Skeletal muscle cell (primary cell): ENCODE data around the gene PTCH2.

Experiments
- DNase-seq: peaks from one replicate; pipeline ENCODE4 v3.0.0-alpha.2; 2010; ENCODE audit warnings: low read depth
- H3K4me3 ChIP-seq: 2 replicates; pipeline ENCODE4 v1.5.1; 2011; ENCODE audit warnings: low read depth, mild to moderate bottlenecking, control low read depth, low read length, moderate library complexity

Gene PTCH2

DNA sequence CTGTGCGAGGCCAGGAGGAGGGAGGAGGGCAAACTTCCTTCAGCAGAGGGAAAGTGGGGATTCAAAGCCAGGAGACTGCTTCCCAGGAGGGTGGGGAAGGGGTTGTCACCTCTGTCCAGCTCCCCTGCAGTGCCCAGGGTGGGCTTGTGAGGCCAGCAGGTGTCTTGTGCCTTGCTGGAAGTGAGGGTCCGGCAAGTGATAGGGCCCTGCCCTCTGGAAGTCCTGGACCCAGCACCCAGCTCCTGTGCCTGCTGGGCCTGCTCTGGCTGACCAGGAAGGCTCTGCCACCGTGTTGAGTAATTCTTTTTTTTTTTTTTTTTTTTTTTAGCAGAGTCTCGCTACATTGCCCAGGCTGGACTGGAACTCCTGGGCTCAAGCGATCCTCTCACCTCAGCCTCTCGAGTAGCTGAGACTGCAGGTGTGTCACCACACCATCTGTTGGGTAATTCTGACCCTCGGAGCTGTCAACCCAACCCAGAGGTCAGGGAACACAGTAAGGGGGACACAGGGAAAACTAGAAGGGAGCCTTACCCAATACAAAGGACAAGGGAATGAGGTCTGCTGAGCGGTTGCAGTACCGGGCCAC lies 56.1 kb downstream of the PTCH2 start:
- no peak for DNase-seq
- H3K4me3 ChIP-seq = no peak overlapping the region

DNA sequence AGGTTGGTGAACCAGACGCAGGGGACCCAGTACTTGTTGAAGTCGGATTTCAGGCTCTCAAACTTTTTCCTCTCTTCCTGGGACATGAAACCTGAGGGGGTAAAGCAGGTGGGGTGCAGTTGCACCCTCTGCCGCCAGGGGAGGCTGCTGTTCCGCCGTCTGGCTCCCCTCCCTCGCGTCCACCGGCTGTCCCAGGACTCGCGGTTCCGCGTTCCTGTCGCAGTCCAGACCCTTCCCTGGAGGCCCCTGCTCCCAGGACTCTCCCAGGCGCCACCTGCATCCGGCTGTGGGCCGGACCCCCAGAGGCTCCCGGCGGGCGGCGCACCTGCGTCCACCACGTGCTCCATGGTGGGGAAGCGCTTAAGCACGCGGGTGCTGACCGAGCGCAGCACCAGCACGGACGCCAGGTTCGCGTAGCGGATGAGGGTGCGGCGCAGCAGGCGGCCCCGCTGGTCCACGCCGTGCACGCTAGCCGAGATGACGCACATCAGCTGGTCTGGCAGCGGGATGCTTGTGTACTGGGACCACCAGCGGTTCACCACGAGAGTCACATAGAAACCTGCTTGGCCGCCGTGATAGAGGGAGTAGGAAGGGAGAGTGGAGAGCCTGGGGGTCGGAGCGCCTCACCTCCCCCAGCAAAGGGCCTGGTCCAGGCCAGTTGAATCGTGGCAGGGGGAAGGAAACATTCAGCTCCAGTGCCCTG lies 56.8 kb downstream of the PTCH2 start:
- DNase-seq = no peak
- peak overlapping the region; percentile 45 for H3K4me3 ChIP-seq

DNA sequence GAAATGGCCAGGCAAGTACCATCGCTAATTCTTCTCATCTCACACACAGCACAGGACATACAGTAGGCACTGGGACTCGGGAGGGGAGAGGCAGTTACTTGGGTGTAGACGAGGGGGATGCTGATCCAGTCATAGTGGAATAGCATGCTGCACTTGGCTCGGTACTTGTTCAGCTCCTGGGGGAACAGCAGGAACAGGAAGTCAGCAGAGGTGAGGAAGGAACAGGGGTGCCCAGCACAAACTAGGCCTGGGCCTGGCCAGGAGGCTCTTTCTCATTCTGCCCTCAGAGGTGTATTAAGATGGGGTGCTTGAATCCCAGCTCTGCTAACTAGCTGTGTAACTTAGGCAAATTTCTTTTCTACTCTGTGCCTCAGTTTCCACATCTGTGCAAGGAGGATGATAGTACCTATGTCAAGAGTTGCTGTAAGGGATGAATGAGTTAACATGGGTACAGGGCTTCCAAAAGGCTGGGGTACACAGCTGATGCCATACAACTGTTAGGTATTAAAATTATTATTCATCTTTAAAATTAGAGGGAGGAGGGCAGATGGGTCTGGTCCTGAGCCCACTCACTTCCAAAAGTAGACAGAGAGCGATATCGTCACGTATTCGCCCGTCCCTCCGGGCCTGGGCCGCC lies 57.4 kb downstream of the PTCH2 start:
- peak overlapping the region; percentile 45 for H3K4me3 ChIP-seq
- no peak for DNase-seq

DNA sequence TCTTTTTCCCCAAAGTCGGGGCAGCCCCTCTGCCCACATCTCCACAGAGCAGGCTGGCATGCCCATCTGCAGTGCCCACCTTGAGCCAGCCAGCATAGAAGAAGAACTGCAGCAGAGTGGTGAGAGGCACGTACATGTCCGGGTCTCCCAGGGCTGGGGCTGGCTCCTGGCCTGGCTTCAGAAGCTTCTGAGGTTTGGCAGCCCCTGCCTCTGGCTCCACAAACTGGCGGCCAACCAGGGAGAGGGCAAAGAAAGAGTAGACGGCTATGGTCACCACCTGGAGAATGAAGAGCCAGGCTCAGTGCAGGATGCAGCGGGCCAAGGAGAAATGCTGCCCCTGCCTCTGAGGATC lies 58.0 kb downstream of the PTCH2 start:
- no peak overlapping the region for H3K4me3 ChIP-seq
- DNase-seq = no peak

DNA sequence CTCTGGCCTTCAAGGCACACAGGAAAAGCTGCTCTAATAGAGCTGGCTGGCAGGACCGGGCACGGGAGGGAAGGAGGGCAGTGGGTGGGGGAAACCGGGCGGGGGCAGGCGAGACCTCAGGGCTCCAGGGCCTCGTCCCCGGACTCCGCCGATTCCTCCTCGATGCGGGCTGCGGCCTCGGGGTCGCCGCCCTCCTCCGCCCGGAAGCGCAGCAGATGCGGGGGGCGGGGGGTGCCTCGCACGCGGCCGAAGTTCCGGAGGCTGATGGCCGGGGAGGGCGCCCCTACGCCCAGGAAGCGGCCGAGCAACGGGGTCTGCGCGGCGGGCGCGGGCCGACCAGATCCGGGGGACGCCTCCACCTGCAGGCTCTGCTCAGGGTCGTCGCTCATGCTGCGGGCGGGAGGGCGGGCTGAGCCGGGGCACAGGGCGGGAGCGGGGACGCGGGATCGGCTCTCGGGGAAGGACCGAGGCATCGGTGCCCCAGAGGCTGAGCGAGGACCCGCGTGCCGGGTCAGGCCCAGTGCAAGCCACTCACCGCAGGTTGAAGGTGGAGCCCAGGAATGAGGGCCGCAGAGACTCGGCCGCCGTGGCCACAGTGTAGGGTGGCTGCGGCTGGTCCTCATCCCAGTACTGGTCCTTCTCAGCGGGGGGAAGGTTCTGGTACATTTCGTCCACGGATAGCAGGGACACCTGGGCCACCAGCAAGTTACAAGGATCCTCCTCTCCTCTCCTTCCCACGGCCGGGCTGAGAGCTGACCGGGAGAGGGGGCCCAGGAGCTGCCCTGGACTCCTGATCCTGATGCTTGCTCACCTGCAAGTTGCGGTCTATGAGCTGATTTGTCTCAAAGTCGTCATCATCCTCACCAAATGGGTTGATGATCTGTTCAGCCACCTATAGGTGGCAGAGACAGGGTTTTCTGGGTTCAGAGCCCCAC lies 58.7 kb downstream of the PTCH2 start:
- no peak for DNase-seq
- H3K4me3 ChIP-seq = peak overlapping the region; percentile 31

DNA sequence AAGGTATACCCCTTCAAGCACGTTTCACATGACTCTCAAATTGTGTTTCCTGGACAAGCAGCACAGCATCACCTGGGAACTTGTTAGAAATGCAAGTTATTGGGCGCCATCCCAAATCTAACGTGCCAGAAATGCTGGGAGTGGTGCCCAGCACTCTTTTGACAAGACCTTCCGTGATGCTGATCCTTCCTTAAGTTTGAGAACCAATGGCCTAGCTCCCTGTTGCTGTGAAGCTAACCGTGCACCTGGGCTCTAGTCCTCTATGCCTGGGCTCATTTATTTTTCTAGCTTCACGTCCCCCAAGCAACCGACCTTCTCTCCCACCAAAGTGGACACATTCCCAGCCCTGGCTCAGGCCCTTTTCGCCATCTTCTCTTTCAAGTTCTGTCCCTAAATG lies 59.4 kb downstream of the PTCH2 start:
- DNase-seq = no peak
- peak overlapping the region; percentile 31 for H3K4me3 ChIP-seq

DNA sequence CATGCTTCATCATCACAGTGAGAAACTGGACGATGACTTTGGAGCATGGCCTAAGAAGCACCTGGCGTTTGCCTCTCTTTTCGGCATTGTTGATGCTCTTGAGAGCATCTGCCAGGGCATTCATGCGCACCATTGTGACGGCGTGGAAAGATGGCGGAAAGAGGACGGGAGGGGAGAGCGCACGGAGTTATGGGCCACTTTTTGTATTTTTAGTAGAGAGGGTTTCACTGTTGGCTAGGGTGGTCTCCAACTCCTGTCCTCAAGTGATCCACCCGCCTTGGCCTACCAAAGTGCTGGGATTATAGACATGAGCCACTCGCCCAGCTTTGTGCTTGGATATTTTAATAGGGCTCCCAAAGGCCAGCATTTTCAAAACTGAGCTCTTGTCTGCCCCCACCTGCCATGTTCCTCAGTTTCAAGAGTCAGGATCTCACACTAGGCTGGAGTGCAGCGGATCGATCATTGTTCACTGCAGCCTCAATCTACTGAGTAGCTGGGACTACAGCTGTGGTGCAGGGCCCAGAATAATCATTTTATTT lies 62.4 kb downstream of the PTCH2 start:
- no peak for DNase-seq
- no peak overlapping the region for H3K4me3 ChIP-seq

DNA sequence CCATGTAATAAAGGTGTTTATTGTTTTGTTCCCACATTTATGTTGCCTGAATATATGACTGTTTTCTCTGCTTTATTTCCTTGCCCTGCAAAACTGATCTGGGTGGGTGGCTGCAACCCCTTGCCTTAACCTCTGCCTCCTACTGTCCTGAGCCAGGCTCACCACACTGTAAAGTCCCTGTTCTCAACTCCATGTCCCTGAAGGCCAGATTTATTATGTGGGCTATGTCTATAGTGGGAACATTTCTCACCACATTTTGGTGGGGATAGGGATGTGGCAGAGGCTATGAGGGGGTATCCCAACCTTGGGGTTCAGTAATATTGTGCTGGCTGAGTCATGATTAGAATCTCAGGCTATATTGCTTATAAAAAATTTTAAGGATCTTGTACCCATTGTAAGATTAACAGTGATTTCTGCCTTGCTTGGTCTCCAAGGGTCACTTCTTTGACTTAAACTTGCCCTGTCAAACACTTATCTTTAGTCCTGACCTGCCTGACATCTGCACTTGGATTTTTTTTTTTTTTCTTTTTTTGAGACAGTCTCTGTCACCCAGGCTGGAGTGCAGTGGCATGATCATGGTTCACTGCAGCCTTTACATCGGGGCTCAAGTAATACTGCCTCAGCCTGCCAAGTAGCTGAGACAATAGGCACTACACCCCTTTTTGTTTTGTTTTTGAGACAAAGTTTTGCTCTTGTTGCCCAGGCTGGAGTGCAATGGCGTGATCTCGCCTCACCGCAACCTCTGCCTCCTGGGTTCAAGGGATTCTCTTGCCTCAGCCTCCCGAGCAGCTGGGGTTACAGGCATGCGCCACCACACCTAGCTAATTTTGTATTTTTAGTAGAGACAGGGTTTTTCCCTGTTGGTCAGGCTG lies 64.1 kb downstream of the PTCH2 start:
- no peak overlapping the region for H3K4me3 ChIP-seq
- DNase-seq = no peak

DNA sequence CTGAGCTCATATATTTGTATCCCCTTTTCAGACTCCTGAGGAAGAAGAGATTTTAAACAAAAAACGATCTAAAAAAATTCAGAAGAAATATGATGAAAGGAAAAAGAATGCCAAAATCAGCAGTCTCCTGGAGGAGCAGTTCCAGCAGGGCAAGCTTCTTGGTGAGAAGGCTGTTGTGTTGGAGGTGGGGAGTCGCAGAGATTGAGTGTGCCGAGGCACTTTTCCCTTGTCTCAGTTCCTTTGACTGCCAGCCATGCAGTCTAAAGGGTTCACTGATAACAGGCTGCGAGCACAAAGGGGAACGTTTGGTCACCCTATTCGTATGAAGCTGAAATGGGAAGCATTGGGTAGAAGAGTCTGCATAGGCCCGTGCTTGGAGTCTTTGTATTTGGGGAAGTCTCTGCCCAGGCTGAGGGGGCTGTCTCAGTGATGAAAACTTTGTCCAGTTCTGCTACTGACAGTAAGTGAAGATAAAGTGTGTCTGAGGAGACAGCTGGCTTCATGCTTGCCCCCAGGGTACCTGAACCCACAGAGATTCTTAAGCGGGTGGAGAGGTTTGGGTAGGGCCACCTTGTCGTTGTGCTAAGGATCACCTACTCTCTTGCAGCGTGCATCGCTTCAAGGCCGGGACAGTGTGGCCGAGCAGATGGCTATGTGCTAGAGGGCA lies 65.0 kb downstream of the PTCH2 start:
- H3K4me3 ChIP-seq = peak overlapping the region; percentile 80

DNA sequence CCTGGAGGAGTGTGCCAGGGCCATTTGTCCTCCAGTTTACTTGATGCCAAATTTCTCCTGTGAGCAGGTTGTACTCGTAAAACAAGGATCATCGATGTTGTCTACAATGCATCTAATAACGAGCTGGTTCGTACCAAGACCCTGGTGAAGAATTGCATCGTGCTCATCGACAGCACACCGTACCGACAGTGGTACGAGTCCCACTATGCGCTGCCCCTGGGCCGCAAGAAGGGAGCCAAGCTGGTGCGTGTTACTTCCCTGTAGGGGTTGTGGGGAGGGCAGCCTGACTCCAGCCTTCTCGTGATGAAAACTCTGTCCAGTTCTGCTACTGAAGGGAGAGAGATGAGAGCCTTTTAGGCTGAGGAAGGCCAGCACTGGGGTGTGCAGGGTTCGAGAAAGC lies 65.5 kb downstream of the PTCH2 start:
- peak overlapping the region; percentile 80 for H3K4me3 ChIP-seq
- no peak for DNase-seq

More for the DNA sequence above, 65.0 kb downstream of the PTCH2 start:
- no peak for DNase-seq

DNA sequence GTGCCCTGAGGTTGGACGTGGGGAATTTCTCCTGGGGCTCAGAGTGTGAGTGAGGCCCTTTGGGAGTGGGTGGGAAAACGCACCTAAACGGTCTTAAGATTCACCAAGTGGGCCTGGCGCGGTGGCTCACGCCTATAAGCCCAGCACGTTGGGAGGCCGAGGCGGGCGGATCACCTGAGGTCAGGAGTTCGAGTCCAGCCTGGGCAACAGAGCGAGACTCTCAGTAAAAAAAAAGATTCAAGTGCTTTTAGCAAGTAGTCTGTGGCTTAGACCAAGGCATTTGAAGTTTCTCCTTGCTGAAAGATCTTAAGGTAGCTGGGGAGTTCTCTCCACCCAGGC lies 66.4 kb downstream of the PTCH2 start:
- H3K4me3 ChIP-seq = peak overlapping the region; percentile 80
- no peak for DNase-seq

DNA sequence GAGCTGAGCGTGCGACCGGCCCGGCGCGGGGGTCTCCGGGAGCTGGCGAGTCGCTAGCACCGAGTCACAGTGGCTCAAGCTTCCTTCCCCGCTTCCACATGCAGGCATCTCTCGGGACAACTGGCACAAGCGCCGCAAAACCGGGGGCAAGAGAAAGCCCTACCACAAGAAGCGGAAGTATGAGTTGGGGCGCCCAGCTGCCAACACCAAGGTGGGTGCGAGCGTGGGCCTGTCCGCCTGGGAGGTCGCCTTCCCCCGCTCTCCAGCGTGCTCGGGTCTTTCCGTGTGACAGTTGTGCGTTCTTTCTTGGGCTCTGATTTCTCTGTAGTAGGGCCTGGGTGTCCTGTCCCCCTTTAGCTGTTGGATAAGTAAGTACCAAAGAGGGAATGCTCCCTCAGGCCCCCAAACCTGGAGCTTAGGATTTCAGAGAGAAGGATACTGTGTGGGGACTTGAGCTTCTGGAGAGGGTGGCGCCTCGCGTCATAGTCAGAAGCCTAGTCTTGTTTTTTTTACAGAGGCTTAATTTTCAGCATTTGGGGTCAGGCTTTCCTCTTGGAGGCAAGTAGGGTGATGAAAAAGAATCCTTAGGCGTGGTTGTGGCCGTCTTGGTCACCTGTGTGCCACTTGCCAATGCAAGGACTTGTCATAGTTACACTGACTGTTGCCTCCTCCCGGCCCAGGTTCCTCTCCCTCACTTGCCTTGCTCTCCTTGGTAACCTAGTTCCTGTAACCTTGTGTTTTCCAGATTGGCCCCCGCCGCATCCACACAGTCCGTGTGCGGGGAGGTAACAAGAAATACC lies 66.9 kb downstream of the PTCH2 start:
- peak overlapping the region; percentile 80 for H3K4me3 ChIP-seq
- DNase-seq = no peak

DNA sequence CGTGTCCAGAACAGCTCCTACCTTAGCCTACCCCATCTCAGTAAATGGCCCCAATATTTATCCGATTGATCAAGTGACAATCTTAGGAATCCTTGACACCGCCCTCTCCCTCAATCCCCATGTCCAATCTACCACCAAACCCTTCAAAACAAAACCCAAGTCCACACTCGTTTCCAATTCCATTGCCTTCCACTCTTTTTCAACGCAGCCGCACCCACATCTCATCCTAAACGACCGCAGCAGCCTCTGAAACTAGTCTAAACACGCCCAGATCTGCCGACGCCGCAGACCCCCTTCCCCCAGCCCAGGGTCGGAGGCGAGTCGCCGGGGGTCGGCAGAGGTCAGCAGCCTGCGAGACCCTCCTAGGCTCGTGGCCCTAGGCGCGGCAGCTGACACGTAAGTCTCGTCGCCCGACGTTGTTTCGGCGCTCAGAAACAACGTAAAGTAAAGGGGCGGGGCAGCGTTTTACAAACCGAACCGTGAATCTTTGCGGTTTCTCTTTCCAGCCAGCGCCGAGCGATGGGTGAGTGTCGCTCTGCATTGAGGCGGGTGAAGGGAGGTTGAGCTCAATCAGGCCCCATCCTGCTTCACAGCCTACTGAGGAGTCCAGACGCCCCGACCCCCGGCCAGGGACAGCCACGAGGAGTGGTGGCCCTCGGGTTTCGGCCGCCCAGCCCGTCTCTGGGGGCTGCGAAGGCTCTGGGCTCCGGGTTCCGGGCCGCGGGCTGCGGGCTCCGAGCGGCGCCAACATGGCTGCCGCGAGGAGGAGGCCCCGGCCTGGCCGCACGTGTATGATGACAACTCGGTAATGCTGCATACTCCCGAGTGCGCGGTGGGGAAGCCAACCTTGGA lies 67.7 kb downstream of the PTCH2 start, which contains the start of gene RPS8:
Gene RPS8, plus strand, starts transcription at position 463 of the 852 bp plus-strand sequence. Its CDS starts 57 bp downstream, at position 520.
- DNase-seq = peak; percentile 73
- H3K4me3 ChIP-seq = peak within 1 kb of the TSS; percentile 80
